Measurements from ENCODE around the gene NCAN. TPM values are rescaled to one million over a fixed set of nuclear protein-coding genes. Genes with fewer than 3 reads are reported as not detected.

NCAN gene
- total and polyA plus RNA-seq, 11 donors = not detected

DNA sequence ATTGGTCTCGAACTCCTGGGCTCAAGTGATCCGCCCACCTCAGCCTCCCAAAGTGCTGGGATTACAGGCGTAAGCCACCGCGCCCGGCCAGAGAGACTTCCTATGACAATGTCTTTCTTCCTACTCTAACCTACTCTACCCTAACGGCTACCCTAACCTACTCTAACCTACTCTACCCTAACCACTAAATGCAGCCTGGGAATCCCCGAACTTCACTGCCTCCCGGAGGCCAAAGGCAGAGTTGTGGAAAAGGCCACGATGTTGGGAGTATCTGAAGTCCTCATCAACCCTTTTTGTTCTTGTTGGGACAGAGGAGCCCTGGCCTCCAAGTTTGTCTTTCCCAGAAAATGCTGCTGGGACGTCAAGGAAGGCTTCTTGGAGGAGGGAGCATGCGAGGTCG lies 7.6 kb upstream of the NCAN start:
- no peak overlapping the region for H3K27ac ChIP-seq
- WGBS, 4 donors = 68 to 73% (median 71%) methylated on average over 13 of the region's 13 CpGs
- H3K9me3 ChIP-seq = no peaks in the 10 kb centered on the region
- no peak for TF ChIP-seq POLR2A (IDR thresholded peaks at IDR 0.05)
- TF ChIP-seq, protein P1, sequence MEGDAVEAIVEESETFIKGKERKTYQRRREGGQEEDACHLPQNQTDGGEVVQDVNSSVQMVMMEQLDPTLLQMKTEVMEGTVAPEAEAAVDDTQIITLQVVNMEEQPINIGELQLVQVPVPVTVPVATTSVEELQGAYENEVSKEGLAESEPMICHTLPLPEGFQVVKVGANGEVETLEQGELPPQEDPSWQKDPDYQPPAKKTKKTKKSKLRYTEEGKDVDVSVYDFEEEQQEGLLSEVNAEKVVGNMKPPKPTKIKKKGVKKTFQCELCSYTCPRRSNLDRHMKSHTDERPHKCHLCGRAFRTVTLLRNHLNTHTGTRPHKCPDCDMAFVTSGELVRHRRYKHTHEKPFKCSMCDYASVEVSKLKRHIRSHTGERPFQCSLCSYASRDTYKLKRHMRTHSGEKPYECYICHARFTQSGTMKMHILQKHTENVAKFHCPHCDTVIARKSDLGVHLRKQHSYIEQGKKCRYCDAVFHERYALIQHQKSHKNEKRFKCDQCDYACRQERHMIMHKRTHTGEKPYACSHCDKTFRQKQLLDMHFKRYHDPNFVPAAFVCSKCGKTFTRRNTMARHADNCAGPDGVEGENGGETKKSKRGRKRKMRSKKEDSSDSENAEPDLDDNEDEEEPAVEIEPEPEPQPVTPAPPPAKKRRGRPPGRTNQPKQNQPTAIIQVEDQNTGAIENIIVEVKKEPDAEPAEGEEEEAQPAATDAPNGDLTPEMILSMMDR (IDR thresholded peaks at IDR 0.05) = no peak
- no peak overlapping the region for H3K4me3 ChIP-seq
- intact Hi-C loops (cut with DNase I) = loop anchor here in 1 of 10 donors (10.0 kb wide), 1 partner anchor 121 kb away; the partner anchor contains the start of genes MAU2 and SUGP1
- H3K4me1 ChIP-seq = peaks cover 0 to 13% (median 8%) of the 10 kb centered on the region in 12 donors
- DNase-seq = no peak
- peaks cover 0 to 18% (median 7%) of the 10 kb centered on the region in 9 donors for H3K36me3 ChIP-seq
- ATAC-seq = no peak
- H3K27me3 ChIP-seq = peaks cover 0 to 15% (median 0%) of the 10 kb centered on the region in 9 donors

DNA sequence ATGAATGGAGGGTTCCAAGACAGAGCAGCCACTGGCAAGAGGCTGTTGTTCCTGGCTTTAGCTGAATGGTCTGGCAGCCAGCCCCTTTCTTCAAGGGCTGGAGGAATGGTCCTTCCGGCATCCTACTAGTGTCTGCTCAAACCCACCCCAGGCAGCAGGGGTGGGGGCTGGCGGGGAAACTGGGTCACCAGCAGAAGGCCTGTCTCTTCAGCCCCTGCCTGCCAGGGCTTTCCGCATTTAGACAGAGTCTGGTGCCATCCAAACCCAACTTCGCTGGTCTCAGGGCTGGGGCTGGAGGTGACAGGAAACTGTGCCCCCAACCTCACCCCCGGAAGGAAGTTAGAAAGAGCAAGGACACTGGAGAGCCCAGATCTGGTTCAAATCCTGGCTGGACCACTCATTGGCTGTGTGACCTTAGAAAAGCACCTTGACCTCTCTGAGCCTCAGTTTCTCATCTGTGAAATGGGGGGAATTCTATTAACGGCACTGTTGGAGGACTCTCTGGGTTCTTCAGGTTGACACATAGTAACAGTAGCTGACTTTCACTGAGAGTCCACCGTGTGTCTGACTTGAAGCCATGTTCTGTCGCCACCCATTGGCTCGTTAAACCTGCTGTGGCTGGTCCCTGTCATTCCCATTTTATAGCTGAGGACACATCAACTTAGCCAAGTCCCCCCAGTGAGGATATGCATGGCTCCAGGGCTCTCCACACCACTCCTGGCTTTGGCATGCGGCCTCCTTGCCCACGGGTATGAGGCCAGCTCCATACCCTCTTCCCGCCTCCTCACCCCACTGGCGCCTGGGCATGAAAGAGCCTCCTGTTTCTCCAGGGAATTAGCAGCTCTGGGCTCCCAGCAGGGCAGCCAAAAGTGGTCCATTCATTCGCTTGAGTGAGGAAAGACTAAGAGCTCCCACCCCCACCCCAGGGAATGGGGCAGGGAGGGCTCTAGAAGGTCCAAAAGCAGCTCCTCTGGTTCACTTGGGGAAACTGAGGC lies 6.0 kb upstream of the NCAN start:
- peaks cover 0 to 13% (median 8%) of the 10 kb centered on the region in 12 donors for H3K4me1 ChIP-seq
- peaks cover 0 to 29% (median 6%) of the 10 kb centered on the region in 9 donors for H3K27me3 ChIP-seq
- H3K36me3 ChIP-seq = peaks cover 0 to 11% (median 0%) of the 10 kb centered on the region in 9 donors
- no peak overlapping the region for H3K27ac ChIP-seq
- intact Hi-C loops (cut with DNase I) = loop anchor here in 1 of 10 donors (10.0 kb wide), 1 partner anchor 119 kb away; the partner anchor contains the start of genes MAU2 and SUGP1
- H3K4me3 ChIP-seq = no peak overlapping the region
- TF ChIP-seq POLR2A (IDR thresholded peaks at IDR 0.05) = no peak
- TF ChIP-seq, protein P1 (IDR thresholded peaks at IDR 0.05) = no peak
- no peak for ATAC-seq
- no peaks in the 10 kb centered on the region for H3K9me3 ChIP-seq
- DNase-seq = no peak
- 37 to 49% (median 45%) methylated on average over 13 to 14 of the region's 14 CpGs for whole genome bisulfite sequencing, 4 donors

DNA sequence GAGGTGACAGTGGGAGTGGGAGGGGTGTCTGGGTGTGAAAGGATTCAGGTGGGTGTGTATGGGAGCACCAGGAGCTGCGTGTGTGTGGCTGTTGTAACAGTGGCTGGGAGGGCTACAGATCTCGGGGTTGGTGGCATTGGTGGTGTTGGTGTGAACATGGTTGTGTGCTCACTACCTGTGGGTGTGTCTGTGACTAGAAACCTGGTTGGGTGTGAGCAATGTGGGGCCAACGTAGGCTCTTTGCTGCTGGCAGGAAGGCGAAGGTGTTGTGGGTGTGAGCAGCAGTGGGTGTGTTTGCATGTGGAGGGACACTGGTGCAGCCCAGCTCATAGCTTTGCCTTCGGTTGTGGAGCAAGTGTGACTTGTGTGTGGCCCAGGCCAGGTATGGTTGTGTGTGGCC lies 4.8 kb upstream of the NCAN start:
- no peak for DNase-seq
- WGBS, 4 donors = 57 to 67% (median 59%) methylated on average over 5 of the region's 5 CpGs
- no peak for ATAC-seq
- no peaks in the 10 kb centered on the region for H3K36me3 ChIP-seq
- H3K4me3 ChIP-seq = no peak overlapping the region
- TF ChIP-seq POLR2A (IDR thresholded peaks at IDR 0.05) = no peak
- TF ChIP-seq, protein P1 (IDR thresholded peaks at IDR 0.05) = no peak
- peaks cover 0 to 13% (median 8%) of the 10 kb centered on the region in 12 donors for H3K4me1 ChIP-seq
- intact Hi-C loops (cut with DNase I) = loop anchor here in 1 of 10 donors (10.0 kb wide), 1 partner anchor 118 kb away; the partner anchor contains the start of genes MAU2 and SUGP1
- H3K27me3 ChIP-seq = peaks cover 8 to 42% (median 18%) of the 10 kb centered on the region in 9 donors
- no peak overlapping the region for H3K27ac ChIP-seq
- H3K9me3 ChIP-seq = no peaks in the 10 kb centered on the region
